OCI-LY1 (cell line): ENCODE data around the gene PLD2.

ENCODE experiments used
- CTCF ChIP-seq: fragments of 200-600 bp; sonication (generic), shearing (Covaris generic); IDR thresholded peaks from 2 replicates; pipeline ENCODE4 v1.5.1; 2017; ENCODE audit warnings: mild to moderate bottlenecking, antibody characterized with exemption, low read length, moderate library complexity, mixed read lengths
- EZH2 ChIP-seq: fragments of 200-600 bp; sonication (generic), shearing (Covaris generic); IDR thresholded peaks from 2 replicates; pipeline ENCODE4 v1.8.0; 2017; ENCODE audit warnings: borderline replicate concordance, mixed run types, mild to moderate bottlenecking, antibody characterized with exemption, low read length, moderate library complexity, mixed read lengths

GRCh38 chr17:4833178-4833940 is 26.4 kb downstream of the PLD2 start, which contains the start of gene MINK1:
- no peak for TF ChIP-seq CTCF
- TF ChIP-seq EZH2 = no peak
